IMR-90 (cell line): Measurements from ENCODE around the gene KATNB1. TPM values are rescaled to one million over a fixed set of nuclear protein-coding genes. Genes with fewer than 3 reads are reported as not detected.

Experiments
- ATAC-seq: fragments of 200-7000 bp; cut with Tn5 transposase; 2 replicates; pipeline ENCODE4 v1.9.1; 2020; ENCODE audit warnings: low read depth, mild to moderate bottlenecking, moderate library complexity
- BruUV-seq: library from RNA; stranded (reverse); fragments of 400-500 nt; replicated peaks from 2 replicates; lab custom pipeline; 2021; lab: Mats Ljungman, UMichigan
- CTCF ChIA-PET: fragments of 300-600 bp; formaldehyde crosslinking; extraction: SDS; loops from one replicate; lab custom pipeline; 2021; ENCODE audit warnings: antibody characterized with exemption; lab: Yijun Ruan, JAX
- POLR2A ChIA-PET: fragments of 300-600 bp; sonication (Branson Sonifier 250); formaldehyde crosslinking; loops from one replicate; lab custom pipeline; 2022; ENCODE audit warnings: antibody characterized with exemption; ENCODE audit not compliant: unreplicated experiment; lab: Charles Lee
- DNase-seq: peaks from one replicate; pipeline ENCODE4 v3.0.0; 2013
- H2AFZ ChIP-seq: replicated peaks from 2 replicates; pipeline ENCODE3; 2013; ENCODE audit warnings: low read length, mild to moderate bottlenecking; ENCODE audit not compliant: poor library complexity
- H2AK5ac ChIP-seq: 2 replicates; pipeline ENCODE4 v1.6.1; 2013; ENCODE audit warnings: low read depth, low read length, inconsistent platforms
- H2AK9ac ChIP-seq: replicated peaks from 2 replicates; pipeline ENCODE3; 2013; ENCODE audit warnings: mild to moderate bottlenecking, low read depth, low read length, moderate library complexity; ENCODE audit not compliant: poor library complexity
- H2BK120ac ChIP-seq: 2 replicates; pipeline ENCODE4 v1.6.1; 2013; ENCODE audit warnings: low read depth, low read length, inconsistent platforms
- H2BK15ac ChIP-seq: 3 replicates; pipeline ENCODE4 v1.6.1; 2013; ENCODE audit warnings: low read depth, low read length, inconsistent platforms
- H2BK20ac ChIP-seq: 2 replicates; pipeline ENCODE4 v1.6.1; 2013; ENCODE audit warnings: low read depth, mild to moderate bottlenecking, inconsistent platforms, low read length, moderate library complexity
- H2BK5ac ChIP-seq: 2 replicates; pipeline ENCODE4 v1.6.1; 2013; ENCODE audit warnings: mild to moderate bottlenecking, low read depth, low read length, inconsistent platforms; ENCODE audit not compliant: poor library complexity, severe bottlenecking
- H3K14ac ChIP-seq: replicated peaks from 2 replicates; pipeline ENCODE4 v1.6.1; 2013; ENCODE audit warnings: low read depth, low read length, inconsistent platforms
- H3K18ac ChIP-seq: 2 replicates; pipeline ENCODE4 v1.6.1; 2013; ENCODE audit warnings: low read depth, low read length, control low read depth
- H3K23ac ChIP-seq: 2 replicates; pipeline ENCODE4 v1.6.1; 2013; ENCODE audit warnings: low read depth, low read length, inconsistent platforms
- H3K27ac ChIP-seq: 2 replicates; pipeline ENCODE4 v1.5.1; 2013; ENCODE audit warnings: mild to moderate bottlenecking, control low read depth, low read length; ENCODE audit not compliant: insufficient read depth
- H3K27me3 ChIP-seq: 2 replicates; pipeline ENCODE4 v1.6.1; 2013; ENCODE audit warnings: low read length; ENCODE audit not compliant: control insufficient read depth, insufficient read depth
- H3K36me3 ChIP-seq: 2 replicates; pipeline ENCODE4 v1.6.1; 2013; ENCODE audit warnings: low read length, mixed read lengths; ENCODE audit not compliant: control insufficient read depth, insufficient read depth
- H3K4ac ChIP-seq: 2 replicates; pipeline ENCODE4 v1.6.1; 2013; ENCODE audit warnings: low read depth, low read length, inconsistent platforms
- H3K4me1 ChIP-seq: 2 replicates; pipeline ENCODE4 v1.6.1; 2013; ENCODE audit warnings: low read length, mixed read lengths; ENCODE audit not compliant: control insufficient read depth, insufficient read depth
- H3K4me2 ChIP-seq: 2 replicates; pipeline ENCODE4 v1.6.1; 2013; ENCODE audit warnings: low read depth, mild to moderate bottlenecking, control low read depth, low read length, moderate library complexity
- H3K4me3 ChIP-seq: 2 replicates; pipeline ENCODE4 v1.5.1; 2013; ENCODE audit warnings: low read depth, mild to moderate bottlenecking, control low read depth, low read length, moderate library complexity; ENCODE audit not compliant: insufficient read depth
- H3K56ac ChIP-seq: 2 replicates; pipeline ENCODE4 v1.6.1; 2013; ENCODE audit warnings: low read length, inconsistent platforms; ENCODE audit not compliant: insufficient read depth; ENCODE audit errors: extremely low read depth
- H3K79me1 ChIP-seq, 2 experiments: 2 replicates each; pipeline ENCODE4 v1.6.1; 2013; ENCODE audit warnings: low read length in 2 of 2, inconsistent platforms in 1 of 2, low read depth in 1 of 2
- H3K9ac ChIP-seq: 2 replicates; pipeline ENCODE4 v1.6.1; 2013; ENCODE audit warnings: low read depth, low read length, control low read depth
- H3K9me1 ChIP-seq: 2 replicates; pipeline ENCODE4 v1.6.1; 2013; ENCODE audit warnings: low read length, inconsistent platforms; ENCODE audit not compliant: insufficient read depth
- H3K9me3 ChIP-seq: 2 replicates; pipeline ENCODE4 v1.6.1; 2013; ENCODE audit warnings: low read length; ENCODE audit not compliant: control insufficient read depth, insufficient read depth
- H4K20me1 ChIP-seq: 2 replicates; pipeline ENCODE4 v1.6.1; 2013; ENCODE audit warnings: low read length, inconsistent platforms; ENCODE audit not compliant: insufficient read depth
- H4K5ac ChIP-seq: 2 replicates; pipeline ENCODE4 v1.6.1; 2013; ENCODE audit warnings: mild to moderate bottlenecking, low read depth, low read length, control low read depth
- H4K8ac ChIP-seq, 2 experiments: 2 replicates each; pipeline ENCODE4 v1.6.1; 2013; ENCODE audit warnings: low read depth in 2 of 2, low read length in 2 of 2, control low read depth in 1 of 2, inconsistent platforms in 1 of 2
- H4K91ac ChIP-seq: 2 replicates; pipeline ENCODE4 v1.6.1; 2013; ENCODE audit warnings: low read depth, low read length, inconsistent platforms; ENCODE audit not compliant: insufficient read depth
- POLR2A ChIP-seq: IDR thresholded peaks from 2 replicates; pipeline ENCODE4 v1.6.1; 2012; ENCODE audit warnings: mild to moderate bottlenecking, low read depth, low read length
- WGBS, 2 experiments: methylation state at CpG; one replicate each; pipeline versions ENCODE4 v1.1.5 to v1.1.7; 2013; ENCODE audit warnings: missing lambda C conversion rate in 2 of 2; ENCODE audit not compliant: insufficient read length in 1 of 2; ENCODE audit errors: extremely low coverage in 2 of 2; 5-methylcytosine and 5-hydroxymethylcytosine counted together
- dilution Hi-C: fragments of 300-500 bp; cut with HindIII; formaldehyde crosslinking; loops from one replicate; pipeline ENCODE4 v1.14.3; 2018; ENCODE audit warnings: low sequenced_read_pairs; ENCODE audit not compliant: unreplicated experiment
- in situ Hi-C: fragments of 300-500 bp; cut with MboI; formaldehyde crosslinking; loops from 3 replicates; pipeline ENCODE4 v1.14.3; 2019; ENCODE audit warnings: low sequenced_read_pairs, inconsistent platforms, mixed read lengths
- intact Hi-C: fragments of 100-400 bp; cut with micrococcal nuclease; formaldehyde crosslinking; loops from 2 replicates; pipeline ENCODE4 v1.10.0; 2022
- polyA plus RNA-seq, 3 experiments: library from polyadenylated mRNA; depleted of rRNA; stranded (reverse); fragments of >200 nt; gene quantifications; 2 replicates each; pipeline ENCODE4 v1.2.3, GENCODE V29; 2012; ENCODE audit warnings: low replicate concordance in 1 of 3
- total RNA-seq: library from RNA; depleted of rRNA; stranded (reverse); fragments of >200 nt; gene quantifications from 2 replicates; pipeline ENCODE4 v1.2.3, GENCODE V29; 2012

Gene KATNB1
- total and polyA plus RNA-seq, 2 of the 4 experiments (the other 2 are of a cell fraction): 10.9 to 23.5 TPM

GRCh38 chr16:57738844-57739243 is 3.3 kb downstream of the KATNB1 start:
- POLR2A ChIA-PET: no interaction called here
- Histone ChIP-seq H4K91ac (no peak overlapping the region), H3K9ac (no peak overlapping the region), H3K4me3 (no peak overlapping the region), H3K27me3 (no peaks in the 10 kb centered on the region), H2AK5ac (no peak overlapping the region), H3K23ac (no peak overlapping the region), H3K9me3 (no peaks in the 10 kb centered on the region), H2BK20ac (no peak overlapping the region), H3K27ac (no peak overlapping the region), H2BK5ac (no peak overlapping the region), H3K4me2 (no peak overlapping the region), H2BK15ac (no peak overlapping the region), H3K18ac (no peak overlapping the region), H2AFZ (no peak overlapping the region), H4K20me1 (no peaks in the 10 kb centered on the region), H3K56ac (no peak overlapping the region), H2BK120ac (no peak overlapping the region), H3K4me1 (peaks cover 10% of the 10 kb centered on the region), H3K79me1 (peaks cover 0 to 22% of the 10 kb centered on the region in 2 experiments; a peak in 2 of 4 replicates), H3K14ac (no peak overlapping the region), H4K8ac (no peak overlapping the region), H4K5ac (no peak overlapping the region), H2AK9ac (no peak overlapping the region), H3K9me1 (peaks cover 3% of the 10 kb centered on the region; the same call in 1 of the 2 replicates), H3K36me3 (peaks cover 1% of the 10 kb centered on the region), H3K4ac (no peak overlapping the region)
- 97% methylated on average over 5 of the region's 7 CpGs; no CpG with 5 or more reads in 1 of the 2 experiments for WGBS, 2 experiments
- dilution Hi-C loops (no loop called here), intact Hi-C loops (loop anchor here (5.0 kb wide), 3 partner anchors 147 to 388 kb away; partner anchors contain the start of gene CFAP20), in situ Hi-C loops (no loop called here)
- TF ChIP-seq POLR2A: no peak
- ATAC-seq (no peak), DNase-seq (no peak)
- BruUV-seq: no TSS peak
- CTCF ChIA-PET: no interaction called here
